GM23248 (cell line): ENCODE results near the gene ATP2B3. TPM values are rescaled to one million over a fixed set of nuclear protein-coding genes. Genes with fewer than 3 reads are reported as not detected.

Source experiments
- DNase-seq: peaks from one replicate; pipeline ENCODE4 v3.0.0-alpha.2; 2015
- H2AFZ ChIP-seq: fragments of 200-600 bp; sonication (generic); 2 replicates; pipeline ENCODE4 v1.6.1; 2016; ENCODE audit warnings: antibody characterized with exemption
- H3F3A ChIP-seq: fragments of 200-600 bp; sonication (generic); 2 replicates; pipeline ENCODE4 v1.6.1; 2016; ENCODE audit warnings: mild to moderate bottlenecking, antibody characterized with exemption, mixed run types; ENCODE audit not compliant: insufficient read depth
- H3K27ac ChIP-seq: fragments of 200-600 bp; sonication (generic); 2 replicates; pipeline ENCODE4 v1.5.1; 2016; ENCODE audit warnings: mild to moderate bottlenecking
- H3K27me3 ChIP-seq: fragments of 200-600 bp; sonication (generic); replicated peaks from 2 replicates; pipeline ENCODE4 v1.6.1; 2016; ENCODE audit warnings: mild to moderate bottlenecking; ENCODE audit not compliant: insufficient read depth
- H3K36me3 ChIP-seq: fragments of 200-600 bp; sonication (generic); 2 replicates; pipeline ENCODE4 v1.6.1; 2016; ENCODE audit warnings: low read depth, mild to moderate bottlenecking
- H3K4me1 ChIP-seq: fragments of 200-600 bp; sonication (generic); 2 replicates; pipeline ENCODE4 v1.6.1; 2016; ENCODE audit warnings: mild to moderate bottlenecking; ENCODE audit not compliant: insufficient read depth
- H3K4me2 ChIP-seq: fragments of 200-600 bp; sonication (generic); one replicate; pipeline ENCODE4 v1.6.1; 2016; ENCODE audit warnings: mild to moderate bottlenecking; ENCODE audit not compliant: unreplicated experiment
- H3K4me3 ChIP-seq: fragments of 200-600 bp; sonication (generic); 2 replicates; pipeline ENCODE4 v1.5.1; 2016; ENCODE audit warnings: mild to moderate bottlenecking
- H3K79me2 ChIP-seq: fragments of 200-600 bp; sonication (generic); 2 replicates; pipeline ENCODE4 v1.6.1; 2016; ENCODE audit warnings: mild to moderate bottlenecking; ENCODE audit not compliant: insufficient read depth
- H3K9ac ChIP-seq: fragments of 200-600 bp; sonication (generic); 2 replicates; pipeline ENCODE4 v1.6.1; 2016; ENCODE audit warnings: mild to moderate bottlenecking
- H3K9me2 ChIP-seq: fragments of 200-600 bp; sonication (generic); 2 replicates; pipeline ENCODE4 v1.6.1; 2016; ENCODE audit warnings: mixed run types, mild to moderate bottlenecking, moderate library complexity; ENCODE audit not compliant: insufficient read depth
- H3K9me3 ChIP-seq: fragments of 200-600 bp; sonication (generic); one replicate; pipeline ENCODE4 v1.6.1; 2017; ENCODE audit warnings: low read depth
- H4K20me1 ChIP-seq: fragments of 200-600 bp; sonication (generic); 2 replicates; pipeline ENCODE4 v1.6.0; 2016; ENCODE audit not compliant: insufficient read depth
- EZH2 ChIP-seq: fragments of 200-600 bp; sonication (generic); IDR thresholded peaks from 2 replicates; pipeline ENCODE4 v1.6.1; 2018; ENCODE audit warnings: antibody characterized with exemption, mild to moderate bottlenecking; ENCODE audit not compliant: insufficient read depth, poor library complexity, severe bottlenecking
- EZH2phosphoT487 ChIP-seq: fragments of 200-600 bp; sonication (generic); IDR thresholded peaks from 2 replicates; pipeline ENCODE4 v1.6.1; 2018; ENCODE audit warnings: antibody characterized with exemption, moderate library complexity, mild to moderate bottlenecking, low read depth; ENCODE audit not compliant: insufficient read depth
- WGBS, 2 experiments: methylation state at CpG; one replicate each; pipeline ENCODE4 v1.1.6; 2015 to 2017; ENCODE audit warnings: low lambda C conversion rate in 2 of 2, low coverage in 1 of 2; ENCODE audit errors: missing lambda C conversion rate in 2 of 2; 5-methylcytosine and 5-hydroxymethylcytosine counted together
- in situ Hi-C: fragments of 300-500 bp; cut with MboI; formaldehyde crosslinking; loops from 2 replicates; pipeline ENCODE4 v1.15.0; 2020
- polyA plus RNA-seq: library from polyadenylated mRNA; unstranded; fragments of >200 nt; fragmentation: Nextera tagmentation; extraction: Ambion mirVana; gene quantifications from 2 replicates; pipeline ENCODE4 v1.2.1, GENCODE V29; 2016
- total RNA-seq: library from RNA; depleted of rRNA; stranded (reverse); fragments of >200 nt; shearing (Covaris generic); gene quantifications from 2 replicates; pipeline ENCODE4 v1.2.3, GENCODE V29; 2014

ATP2B3 gene
- total and polyA plus RNA-seq, 2 experiments from 2014 or later, result not detected

DNA sequence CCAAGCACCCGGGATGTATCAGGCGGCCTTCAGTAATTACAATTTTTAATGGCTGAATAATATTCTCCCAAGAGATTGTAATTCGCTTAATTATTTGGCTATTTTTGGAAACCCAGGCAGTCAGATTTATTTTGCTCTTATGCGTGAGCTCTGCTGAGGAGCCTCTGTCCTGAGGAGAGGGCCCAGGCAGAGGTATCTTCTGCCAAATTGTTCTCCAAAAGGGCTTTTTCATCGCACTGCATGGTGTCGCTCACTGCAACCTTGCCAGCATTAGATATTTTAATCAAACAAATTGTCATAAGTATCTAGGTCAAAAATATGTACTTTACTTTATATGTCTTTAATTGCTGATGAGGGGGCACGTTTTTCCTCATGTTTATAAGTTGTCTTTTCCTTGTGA, 5.8 kb downstream of the ATP2B3 start:
- in situ Hi-C loops, result no loop called here
- TF ChIP-seq EZH2phosphoT487 (no peak), EZH2 (no peak)
- no peaks in the 10 kb centered on the region for H4K20me1 ChIP-seq

DNA sequence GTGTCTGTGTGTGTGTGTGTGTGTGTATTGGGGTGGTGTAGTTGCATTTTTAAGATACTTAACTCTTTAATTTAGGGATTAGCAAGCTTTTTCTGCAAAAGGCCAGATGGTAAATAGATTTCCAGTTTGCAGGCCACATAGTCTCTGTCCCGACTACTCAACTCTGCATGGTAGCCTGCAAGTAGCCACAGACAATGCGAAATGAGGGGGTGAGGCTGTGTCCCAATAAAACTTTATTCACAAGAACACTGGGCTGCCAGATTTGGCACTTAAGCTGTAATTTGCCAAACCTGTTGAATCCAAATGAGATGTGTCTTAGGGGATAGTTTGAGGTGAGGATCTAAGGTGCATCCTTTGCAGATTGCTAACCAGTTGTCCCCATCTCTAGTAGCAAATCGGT, 6.8 kb downstream of the ATP2B3 start:
- 70 to 72% methylated on average over 3 of the region's 3 CpGs for WGBS, 2 experiments
- no peak for TF ChIP-seq EZH2phosphoT487
- no peak for TF ChIP-seq EZH2
- H3K9me3 ChIP-seq, result no peaks in the 10 kb centered on the region
- no peaks in the 10 kb centered on the region for H3K79me2 ChIP-seq
- H3K4me2 ChIP-seq, result no peak overlapping the region
- H2AFZ ChIP-seq, result no peak overlapping the region
- peaks cover 13% of the 10 kb centered on the region; the same call in 1 of the 2 replicates for H3K4me1 ChIP-seq
- no peak overlapping the region for H3K9ac ChIP-seq
- no peak for DNase-seq
- H3K9me2 ChIP-seq, result no peaks in the 10 kb centered on the region
- 0 out of 2 replicates have a peak, but pooled peaks cover 4% of the 10 kb centered on the region for H3F3A ChIP-seq
- no peak overlapping the region for H3K27ac ChIP-seq
- in situ Hi-C loops, result no loop called here
- H4K20me1 ChIP-seq, result no peaks in the 10 kb centered on the region
- no peak overlapping the region for H3K4me3 ChIP-seq
- H3K27me3 ChIP-seq, result no peaks in the 10 kb centered on the region
- H3K36me3 ChIP-seq, result no peaks in the 10 kb centered on the region

More for the DNA sequence above, 5.8 kb downstream of the ATP2B3 start:
- Histone ChIP-seq H3K9ac (no peak overlapping the region), H3K27ac (no peak overlapping the region), H3F3A (0 out of 2 replicates have a peak, but pooled peaks cover 4% of the 10 kb centered on the region), H3K27me3 (no peaks in the 10 kb centered on the region), H3K36me3 (no peaks in the 10 kb centered on the region), H3K9me2 (no peaks in the 10 kb centered on the region), H3K4me2 (no peak overlapping the region), H3K4me1 (peaks cover 13% of the 10 kb centered on the region; the same call in 1 of the 2 replicates), H3K4me3 (no peak overlapping the region), H3K79me2 (no peaks in the 10 kb centered on the region), H2AFZ (no peak overlapping the region), H3K9me3 (no peaks in the 10 kb centered on the region)
- WGBS, 2 experiments, result 49 to 54% methylated on average over 7 of the region's 7 CpGs
- no peak for DNase-seq

DNA sequence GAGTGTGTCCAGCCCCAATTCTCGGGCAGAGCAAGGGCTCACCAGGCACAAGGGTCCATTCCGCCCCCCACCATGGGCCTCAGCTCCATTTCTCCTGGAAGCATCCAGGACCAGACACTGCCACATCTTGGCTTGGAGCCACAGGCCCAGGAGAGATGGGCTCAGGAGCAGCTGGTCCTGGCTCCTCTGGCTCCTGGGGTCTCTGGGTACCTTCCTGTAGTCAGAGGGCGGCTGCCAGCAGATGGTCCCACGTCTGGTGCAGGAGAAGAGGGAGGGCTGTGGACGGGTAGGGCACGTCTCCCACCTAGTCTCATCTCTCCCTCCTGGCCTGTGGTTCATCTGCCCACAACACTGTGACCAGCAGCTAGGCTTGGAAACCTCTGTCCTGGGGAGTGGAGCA, 8.0 kb downstream of the ATP2B3 start:
- TF ChIP-seq EZH2phosphoT487 (no peak), EZH2 (no peak)
- Histone ChIP-seq H3K27ac (no peak overlapping the region), H4K20me1 (no peaks in the 10 kb centered on the region), H3K27me3 (no peaks in the 10 kb centered on the region), H3K4me2 (no peak overlapping the region), H3F3A (0 out of 2 replicates have a peak, but pooled peaks cover 4% of the 10 kb centered on the region), H2AFZ (no peak overlapping the region), H3K79me2 (no peaks in the 10 kb centered on the region), H3K4me3 (no peak overlapping the region), H3K9ac (no peak overlapping the region), H3K9me3 (no peaks in the 10 kb centered on the region), H3K4me1 (peaks cover 8% of the 10 kb centered on the region; the same call in 1 of the 2 replicates), H3K9me2 (no peaks in the 10 kb centered on the region), H3K36me3 (no peaks in the 10 kb centered on the region)
- no peak for DNase-seq
- WGBS, 2 experiments, result 39 to 69% methylated on average over 3 of the region's 6 CpGs
- in situ Hi-C loops, result no loop called here

DNA sequence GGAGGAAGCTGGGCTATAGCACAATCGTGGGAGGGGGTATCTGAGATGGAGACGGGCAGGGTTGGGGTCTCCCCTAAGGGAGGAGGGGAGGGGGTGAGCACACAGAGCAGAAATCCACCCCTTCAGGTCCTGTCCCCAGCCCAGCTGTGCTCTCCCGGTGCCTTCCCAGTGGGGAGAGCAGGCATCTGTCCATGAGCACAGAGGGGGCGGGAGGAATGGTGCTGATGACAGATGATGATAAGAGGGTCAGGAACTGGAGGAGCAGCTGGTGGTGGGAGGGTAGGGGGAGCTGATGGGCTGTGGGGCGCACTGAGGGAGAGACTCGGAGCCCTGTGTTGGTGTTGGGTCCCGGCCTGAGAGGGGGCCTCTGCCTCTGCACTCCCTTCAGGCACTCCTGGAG, 8.6 kb downstream of the ATP2B3 start:
- Histone ChIP-seq H3K4me1 (peaks cover 4% of the 10 kb centered on the region; the same call in 1 of the 2 replicates), H4K20me1 (no peaks in the 10 kb centered on the region), H3K9me2 (no peaks in the 10 kb centered on the region), H3K9me3 (no peaks in the 10 kb centered on the region), H3K9ac (no peak overlapping the region), H2AFZ (no peak overlapping the region), H3F3A (no peaks in the 10 kb centered on the region), H3K79me2 (no peaks in the 10 kb centered on the region), H3K36me3 (no peaks in the 10 kb centered on the region), H3K4me3 (no peak overlapping the region), H3K27ac (no peak overlapping the region), H3K4me2 (no peak overlapping the region), H3K27me3 (no peaks in the 10 kb centered on the region)
- DNase-seq, result no peak
- 38 to 60% methylated on average over 2 to 6 of the region's 7 CpGs for WGBS, 2 experiments
- in situ Hi-C loops, result no loop called here
- no peak for TF ChIP-seq EZH2
- no peak for TF ChIP-seq EZH2phosphoT487

DNA sequence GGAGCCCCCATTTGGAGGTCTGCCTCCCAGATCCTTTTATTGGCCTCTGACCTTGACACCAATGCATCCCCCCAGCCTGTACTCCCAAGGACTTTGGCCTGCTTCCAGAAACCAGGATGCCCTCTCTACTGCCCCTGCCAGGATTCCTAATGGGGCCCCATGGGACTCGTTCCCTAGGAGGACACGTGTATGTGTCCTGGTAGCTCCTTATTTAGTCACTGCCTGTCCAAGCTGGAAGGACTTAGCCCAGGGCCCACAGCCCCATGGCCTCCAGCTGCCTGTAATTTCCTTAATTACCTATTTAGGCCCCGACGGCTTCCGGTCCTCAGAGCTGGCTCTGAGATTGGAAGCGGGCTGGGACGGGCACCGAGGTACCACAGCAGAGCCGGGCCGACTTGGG, 9.4 kb downstream of the ATP2B3 start:
- DNase-seq, result no peak
- Histone ChIP-seq H3K4me2 (no peak overlapping the region), H2AFZ (no peak overlapping the region), H3K27me3 (no peaks in the 10 kb centered on the region), H3K36me3 (no peaks in the 10 kb centered on the region), H3K9ac (no peak overlapping the region), H3K79me2 (no peaks in the 10 kb centered on the region), H4K20me1 (no peaks in the 10 kb centered on the region), H3K4me1 (no peaks in the 10 kb centered on the region), H3K27ac (no peak overlapping the region), H3K9me3 (no peaks in the 10 kb centered on the region), H3F3A (no peaks in the 10 kb centered on the region), H3K4me3 (no peak overlapping the region), H3K9me2 (no peaks in the 10 kb centered on the region)
- WGBS, 2 experiments, result 72 to 81% methylated on average over 9 to 10 of the region's 10 CpGs
- TF ChIP-seq EZH2phosphoT487 (no peak), EZH2 (no peak)
- in situ Hi-C loops, result no loop called here
